HG03558 (cell line): ENCODE measurements around the gene CNIH1.
"Not testable (repeated sequence)": the region's sequence is repeated elsewhere in the genome, so short reads cannot be mapped to it uniquely, and the experiment has no call there.

Source experiments
- ATAC-seq: cut with Tn5 transposase; IDR thresholded peaks from one replicate; pipeline ENCODE4 v1.9.1; 2021; ENCODE audit warnings: moderate number of reproducible peaks; ENCODE audit not compliant: unreplicated experiment; ENCODE audit errors: extremely low read depth

Gene CNIH1

GRCh38 chr14:54392131-54392859, 48.9 kb downstream of the CNIH1 start:
- no peak for ATAC-seq

- ATAC-seq = no peak
Observed at GRCh38 chr14:54387328-54387727, 53.8 kb downstream of the CNIH1 start.

- no peak for ATAC-seq
Observed at GRCh38 chr14:54385556-54385955, 55.6 kb downstream of the CNIH1 start.

- no peak for ATAC-seq
Observed at GRCh38 chr14:54383835-54384234, 57.3 kb downstream of the CNIH1 start.

- ATAC-seq = no peak
Observed at GRCh38 chr14:54381821-54382220, 59.4 kb downstream of the CNIH1 start.

GRCh38 chr14:54380558-54380957, 60.6 kb downstream of the CNIH1 start:
- not testable (repeated sequence) for ATAC-seq

GRCh38 chr14:54378893-54379292, 62.3 kb downstream of the CNIH1 start:
- not testable (repeated sequence) for ATAC-seq

GRCh38 chr14:54377501-54377900, 63.7 kb downstream of the CNIH1 start:
- no peak for ATAC-seq

GRCh38 chr14:54374117-54374884, 66.9 kb downstream of the CNIH1 start:
- ATAC-seq = no peak
